Measurements from ENCODE around the gene DNAH12. TPM values are rescaled to one million over a fixed set of nuclear protein-coding genes. Genes with fewer than 3 reads are reported as not detected.

The DNAH12 gene
- 1 to 10 TPM in 1 of 4 donors, under 1 TPM in 3; under 0.01 to 1.1 (median 0.15) TPM for total RNA-seq

- H3K27ac ChIP-seq = no peak within 1 kb of the TSS
- TF ChIP-seq EP300 (IDR thresholded peaks at IDR 0.05) = no peak
- TF ChIP-seq POLR2A (IDR thresholded peaks at IDR 0.05) = no peak
- TF ChIP-seq CTCF (IDR thresholded peaks at IDR 0.05) = no peak
- H3K27me3 ChIP-seq = peaks cover 0 to 8% of the 10 kb centered on the region in 2 donors
- H3K4me1 ChIP-seq = peaks cover 0 to 23% (median 0%) of the 10 kb centered on the region in 4 donors
- H3K9me3 ChIP-seq = no peaks in the 10 kb centered on the region
- peaks cover 0 to under 1% (median 0%) of the 10 kb centered on the region in 3 donors for H3K36me3 ChIP-seq
- H3K4me3 ChIP-seq = peak within 1 kb of the TSS in 2 of 4 donors; percentile 6 to 16
- 9 to 11% methylated on average over 20 of the region's 20 CpGs for WGBS, 2 donors
- no peak for DNase-seq (ENCODE audit: low spot score in 2 of 2)
Observed at GRCh38 chr3:57544181-57545125, at the start of gene DNAH12. DNAH12 (minus strand) TSS chr3:57544344; CDS start chr3:57542870, 1,474 bp downstream.

- no peak overlapping the region for H3K27ac ChIP-seq
- H3K4me3 ChIP-seq = no peak overlapping the region
- DNase-seq (ENCODE audit: low spot score in 2 of 2) = no peak
- H3K27me3 ChIP-seq = no peaks in the 10 kb centered on the region
- H3K9me3 ChIP-seq = no peaks in the 10 kb centered on the region
- TF ChIP-seq CTCF (IDR thresholded peaks at IDR 0.05) = no peak
- TF ChIP-seq POLR2A (IDR thresholded peaks at IDR 0.05) = no peak
- no peak for TF ChIP-seq EP300 (IDR thresholded peaks at IDR 0.05)
- peaks cover 0 to 62% (median 26%) of the 10 kb centered on the region in 4 donors for H3K4me1 ChIP-seq
- H3K36me3 ChIP-seq = peaks cover 0 to 10% (median 0%) of the 10 kb centered on the region in 3 donors
- WGBS, 2 donors = 62 to 63% methylated on average over 6 of the region's 6 CpGs
Observed at GRCh38 chr3:57592306-57592705, 48.2 kb upstream of the DNAH12 start.

- no peak overlapping the region for H3K4me3 ChIP-seq
- H3K36me3 ChIP-seq = peaks cover 0 to 15% (median 0%) of the 10 kb centered on the region in 3 donors
- TF ChIP-seq POLR2A (IDR thresholded peaks at IDR 0.05) (no peak), EP300 (IDR thresholded peaks at IDR 0.05) (no peak), CTCF (IDR thresholded peaks at IDR 0.05) (no peak)
- peaks cover 0 to 64% (median 2%) of the 10 kb centered on the region in 4 donors for H3K4me1 ChIP-seq
- H3K27ac ChIP-seq = no peak overlapping the region
- 71 to 75% methylated on average over 2 of the region's 2 CpGs for WGBS, 2 donors
- no peaks in the 10 kb centered on the region for H3K9me3 ChIP-seq
- no peaks in the 10 kb centered on the region for H3K27me3 ChIP-seq
- no peak for DNase-seq (ENCODE audit: low spot score in 2 of 2)
Observed at GRCh38 chr3:57587905-57588304, 43.8 kb upstream of the DNAH12 start.

- H3K36me3 ChIP-seq = peaks cover 0 to 27% (median 0%) of the 10 kb centered on the region in 3 donors
- no peak overlapping the region for H3K4me3 ChIP-seq
- no peak overlapping the region for H3K27ac ChIP-seq
- TF ChIP-seq EP300 (IDR thresholded peaks at IDR 0.05) (no peak), POLR2A (IDR thresholded peaks at IDR 0.05) (no peak), CTCF (IDR thresholded peaks at IDR 0.05) (no peak)
- 71 to 84% methylated on average over 6 of the region's 6 CpGs for WGBS, 2 donors
- H3K4me1 ChIP-seq = peaks cover 0 to 58% (median 2%) of the 10 kb centered on the region in 4 donors
- no peaks in the 10 kb centered on the region for H3K27me3 ChIP-seq
- no peaks in the 10 kb centered on the region for H3K9me3 ChIP-seq
- no peak for DNase-seq (ENCODE audit: low spot score in 2 of 2)
Observed at GRCh38 chr3:57586778-57587177, 42.6 kb upstream of the DNAH12 start.

- Histone ChIP-seq H3K27me3 (no peaks in the 10 kb centered on the region), H3K4me3 (no peak overlapping the region), H3K9me3 (no peaks in the 10 kb centered on the region), H3K27ac (no peak overlapping the region), H3K4me1 (peaks cover 0 to 55% (median 2%) of the 10 kb centered on the region in 4 donors), H3K36me3 (peaks cover 0 to 27% (median 0%) of the 10 kb centered on the region in 3 donors)
- 82 to 84% methylated on average over 2 of the region's 2 CpGs for WGBS, 2 donors
- DNase-seq (ENCODE audit: low spot score in 2 of 2) = no peak
- TF ChIP-seq EP300 (IDR thresholded peaks at IDR 0.05) (no peak), POLR2A (IDR thresholded peaks at IDR 0.05) (no peak), CTCF (IDR thresholded peaks at IDR 0.05) (no peak)
Observed at GRCh38 chr3:57583544-57583943, 39.4 kb upstream of the DNAH12 start.

Data from tibial nerve (tissue), 4 donors.